NCI-H526 treated with DMSO at 0.1 percent for 48 hours (cell line): ENCODE results near the gene ST3GAL3.

Source experiments
- DNase-seq: peaks from one replicate; lab custom pipeline; 2025; lab: John Stamatoyannopoulos, UW

ST3GAL3 gene

GRCh38 chr1:43942411-43942810 is 235.1 kb downstream of the ST3GAL3 start:
- no peak for DNase-seq

GRCh38 chr1:43944860-43945259 is 237.5 kb downstream of the ST3GAL3 start:
- no peak for DNase-seq

- DNase-seq: no peak
Measured at GRCh38 chr1:43945674-43946235, 238.4 kb downstream of the ST3GAL3 start.

- peak; percentile 97 for DNase-seq
Measured at GRCh38 chr1:43946236-43947060, 239.1 kb downstream of the ST3GAL3 start, which contains the start of gene IPO13. IPO13 (plus strand) TSS chr1:43946950; CDS start chr1:43947601, 651 bp downstream.

GRCh38 chr1:43947061-43947873 is 239.9 kb downstream of the ST3GAL3 start:
- DNase-seq: no peak

GRCh38 chr1:43947874-43948437 is 240.6 kb downstream of the ST3GAL3 start:
- DNase-seq: no peak

GRCh38 chr1:43949678-43950077 is 242.3 kb downstream of the ST3GAL3 start:
- no peak for DNase-seq

- no peak for DNase-seq
Measured at GRCh38 chr1:43951021-43951985, 244.0 kb downstream of the ST3GAL3 start.

GRCh38 chr1:43952731-43953346 is 245.5 kb downstream of the ST3GAL3 start:
- no peak for DNase-seq

GRCh38 chr1:43953361-43953760 is 246.0 kb downstream of the ST3GAL3 start:
- no peak for DNase-seq

GRCh38 chr1:43954036-43954435 is 246.7 kb downstream of the ST3GAL3 start:
- DNase-seq: no peak

GRCh38 chr1:43956234-43956633 is 248.9 kb downstream of the ST3GAL3 start:
- DNase-seq: no peak

GRCh38 chr1:43957407-43958040 is 250.2 kb downstream of the ST3GAL3 start:
- DNase-seq: no peak

GRCh38 chr1:43958351-43959255 is 251.3 kb downstream of the ST3GAL3 start:
- no peak for DNase-seq

- DNase-seq: no peak
Measured at GRCh38 chr1:43960798-43961197, 253.5 kb downstream of the ST3GAL3 start.

GRCh38 chr1:43961692-43962091 is 254.4 kb downstream of the ST3GAL3 start:
- DNase-seq: no peak

- DNase-seq: no peak
Measured at GRCh38 chr1:43962324-43962723, 255.0 kb downstream of the ST3GAL3 start.

- no peak for DNase-seq
Measured at GRCh38 chr1:43963006-43963405, 255.7 kb downstream of the ST3GAL3 start.

GRCh38 chr1:43963890-43964289 is 256.6 kb downstream of the ST3GAL3 start:
- DNase-seq: no peak
